ENCODE data around the gene VTI1B.
"Not testable (repeated sequence)": the region's sequence is repeated elsewhere in the genome, so short reads cannot be mapped to it uniquely, and the experiment has no call there.

- not testable (repeated sequence) for TF ChIP-seq CTCF (IDR thresholded peaks at IDR 0.05); POLR2A (IDR thresholded peaks at IDR 0.05; ENCODE audit: low read depth)
Observed at GRCh38 chr14:67709796-67710195, 35.4 kb upstream of the VTI1B start.

Data from esophagus muscularis mucosa (tissue), 3 donors.